ENCODE measurements around the gene FXN.

DNA sequence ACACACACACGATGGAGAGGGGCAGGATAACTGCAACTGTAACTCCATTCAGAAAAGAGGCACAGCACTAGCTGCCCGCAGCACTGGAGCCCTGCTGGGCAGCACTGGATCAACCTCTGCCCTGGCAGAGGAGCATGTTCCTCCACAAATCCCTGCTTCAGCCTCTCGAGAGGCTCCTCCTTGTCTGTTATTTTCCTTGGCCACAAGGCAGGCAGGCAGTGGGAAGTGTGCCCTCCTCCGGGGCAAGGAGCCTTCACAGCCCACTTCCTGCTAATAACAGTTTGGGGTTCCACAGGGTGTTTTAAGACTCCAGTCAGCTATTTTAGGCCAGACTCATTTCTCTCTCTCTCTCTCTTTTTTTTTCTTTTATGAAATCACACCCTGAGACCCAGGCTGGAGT is 11.8 kb downstream of the FXN start:
- TF ChIP-seq, protein P1, sequence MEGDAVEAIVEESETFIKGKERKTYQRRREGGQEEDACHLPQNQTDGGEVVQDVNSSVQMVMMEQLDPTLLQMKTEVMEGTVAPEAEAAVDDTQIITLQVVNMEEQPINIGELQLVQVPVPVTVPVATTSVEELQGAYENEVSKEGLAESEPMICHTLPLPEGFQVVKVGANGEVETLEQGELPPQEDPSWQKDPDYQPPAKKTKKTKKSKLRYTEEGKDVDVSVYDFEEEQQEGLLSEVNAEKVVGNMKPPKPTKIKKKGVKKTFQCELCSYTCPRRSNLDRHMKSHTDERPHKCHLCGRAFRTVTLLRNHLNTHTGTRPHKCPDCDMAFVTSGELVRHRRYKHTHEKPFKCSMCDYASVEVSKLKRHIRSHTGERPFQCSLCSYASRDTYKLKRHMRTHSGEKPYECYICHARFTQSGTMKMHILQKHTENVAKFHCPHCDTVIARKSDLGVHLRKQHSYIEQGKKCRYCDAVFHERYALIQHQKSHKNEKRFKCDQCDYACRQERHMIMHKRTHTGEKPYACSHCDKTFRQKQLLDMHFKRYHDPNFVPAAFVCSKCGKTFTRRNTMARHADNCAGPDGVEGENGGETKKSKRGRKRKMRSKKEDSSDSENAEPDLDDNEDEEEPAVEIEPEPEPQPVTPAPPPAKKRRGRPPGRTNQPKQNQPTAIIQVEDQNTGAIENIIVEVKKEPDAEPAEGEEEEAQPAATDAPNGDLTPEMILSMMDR (IDR thresholded peaks at IDR 0.05), result no peak
- TF ChIP-seq POLR2A (IDR thresholded peaks at IDR 0.05), result no peak
